ENCODE measurements around the gene WDPCP.
"Not testable (repeated sequence)": the region's sequence is repeated elsewhere in the genome, so short reads cannot be mapped to it uniquely, and the experiment has no call there.

Gene WDPCP

DNA sequence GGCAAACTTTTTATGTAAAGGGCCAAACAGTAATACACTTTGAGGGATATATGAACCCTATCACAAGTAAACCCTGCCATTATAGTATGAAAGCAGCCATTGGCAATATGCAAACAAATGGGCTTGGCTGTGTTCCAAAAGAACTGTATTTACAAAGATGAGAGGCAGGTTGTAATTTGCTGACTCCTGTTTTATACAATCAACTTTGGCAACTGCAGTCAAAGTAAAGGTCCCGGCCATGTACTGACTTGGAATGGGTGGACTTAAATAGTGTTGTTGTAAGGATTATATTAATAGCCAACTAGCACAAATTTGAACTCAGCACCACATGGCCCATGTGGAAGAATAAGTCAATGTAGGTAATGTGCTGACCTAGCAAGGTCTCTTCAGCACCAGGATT is 223.4 kb downstream of the WDPCP start:
- no peak overlapping the region for H3K4me3 ChIP-seq (ENCODE audit: low read depth, low read length)
- TF ChIP-seq, protein P1, sequence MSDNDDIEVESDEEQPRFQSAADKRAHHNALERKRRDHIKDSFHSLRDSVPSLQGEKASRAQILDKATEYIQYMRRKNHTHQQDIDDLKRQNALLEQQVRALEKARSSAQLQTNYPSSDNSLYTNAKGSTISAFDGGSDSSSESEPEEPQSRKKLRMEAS (IDR thresholded peaks at IDR 0.05; ENCODE audit: low read depth, low read length): no peak
- TF ChIP-seq POLR2A (IDR thresholded peaks at IDR 0.05; ENCODE audit: extremely low read depth, insufficient read length) (no peak), MYC (IDR thresholded peaks at IDR 0.05; ENCODE audit: low read depth, low read length) (no peak), CTCF (IDR thresholded peaks at IDR 0.05; ENCODE audit: low read depth, low read length) (no peak)
- no peak for DNase-seq (ENCODE audit: low read depth)

- not testable (repeated sequence) for H3K4me3 ChIP-seq (ENCODE audit: low read depth, low read length); DNase-seq (ENCODE audit: low read depth)
These were observed 230.6 kb downstream of the WDPCP start for GRCh38 chr2:63357722-63358121.

GRCh38 chr2:63347361-63347760 is 240.9 kb downstream of the WDPCP start:
- no peak overlapping the region for H3K4me3 ChIP-seq (ENCODE audit: low read depth, low read length)
- DNase-seq (ENCODE audit: low read depth): no peak
- no peak for TF ChIP-seq MYC (IDR thresholded peaks at IDR 0.05; ENCODE audit: low read depth, low read length)
- TF ChIP-seq CTCF (IDR thresholded peaks at IDR 0.05; ENCODE audit: low read depth, low read length): no peak
- no peak for TF ChIP-seq POLR2A (IDR thresholded peaks at IDR 0.05; ENCODE audit: extremely low read depth, insufficient read length)
- TF ChIP-seq, protein P1 (IDR thresholded peaks at IDR 0.05; ENCODE audit: low read depth, low read length): no peak

GRCh38 chr2:63346411-63346810 is 241.9 kb downstream of the WDPCP start:
- no peak for TF ChIP-seq MYC (IDR thresholded peaks at IDR 0.05; ENCODE audit: low read depth, low read length)
- no peak for TF ChIP-seq POLR2A (IDR thresholded peaks at IDR 0.05; ENCODE audit: extremely low read depth, insufficient read length)
- TF ChIP-seq, protein P1 (IDR thresholded peaks at IDR 0.05; ENCODE audit: low read depth, low read length): no peak
- no peak for TF ChIP-seq CTCF (IDR thresholded peaks at IDR 0.05; ENCODE audit: low read depth, low read length)
- H3K4me3 ChIP-seq (ENCODE audit: low read depth, low read length): no peak overlapping the region
- DNase-seq (ENCODE audit: low read depth): no peak

- no peak for DNase-seq (ENCODE audit: low read depth)
- no peak overlapping the region for H3K4me3 ChIP-seq (ENCODE audit: low read depth, low read length)
- TF ChIP-seq MYC (IDR thresholded peaks at IDR 0.05; ENCODE audit: low read depth, low read length): no peak
- no peak for TF ChIP-seq POLR2A (IDR thresholded peaks at IDR 0.05; ENCODE audit: extremely low read depth, insufficient read length)
- TF ChIP-seq CTCF (IDR thresholded peaks at IDR 0.05; ENCODE audit: low read depth, low read length): no peak
- TF ChIP-seq, protein P1 (IDR thresholded peaks at IDR 0.05; ENCODE audit: low read depth, low read length): no peak
These were observed 243.0 kb downstream of the WDPCP start for GRCh38 chr2:63345285-63345633.

DNA sequence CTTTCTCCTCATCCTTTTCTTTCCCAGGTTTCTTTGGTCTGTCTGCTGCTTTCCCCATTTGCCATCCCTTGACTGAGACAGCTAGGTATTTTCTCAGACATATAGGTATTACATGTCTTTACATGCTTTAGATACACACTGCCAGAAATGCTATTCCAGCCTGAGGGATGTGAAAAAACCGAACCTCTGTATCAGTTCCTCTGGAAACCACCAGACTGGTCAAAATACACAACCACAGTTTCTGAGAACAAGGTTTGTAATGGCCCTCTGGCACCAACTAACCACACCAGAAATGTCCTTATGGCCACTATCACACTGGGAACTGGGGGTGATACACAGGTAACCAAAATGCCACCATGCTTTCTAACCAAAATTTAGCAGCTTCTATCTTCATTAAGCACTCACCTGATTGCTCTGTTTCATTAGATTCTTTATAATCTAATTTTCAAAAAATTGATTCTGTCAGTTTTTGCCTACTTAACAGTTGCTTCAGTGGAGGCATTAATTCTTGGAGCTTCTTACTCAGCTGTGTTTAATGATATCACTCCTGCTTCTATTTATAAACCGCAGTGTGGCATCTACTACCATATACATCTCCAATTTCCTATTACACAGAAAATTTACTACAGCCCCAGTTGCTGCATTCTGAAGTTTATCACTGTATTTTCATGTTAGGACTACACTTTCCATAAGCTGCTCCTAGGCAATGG is 243.5 kb downstream of the WDPCP start:
- DNase-seq (ENCODE audit: low read depth): no peak
- TF ChIP-seq, protein P1 (IDR thresholded peaks at IDR 0.05; ENCODE audit: low read depth, low read length): no peak
- no peak for TF ChIP-seq MYC (IDR thresholded peaks at IDR 0.05; ENCODE audit: low read depth, low read length)
- TF ChIP-seq POLR2A (IDR thresholded peaks at IDR 0.05; ENCODE audit: extremely low read depth, insufficient read length): no peak
- H3K4me3 ChIP-seq (ENCODE audit: low read depth, low read length): no peak overlapping the region

Measured in NB4 (cell line).